PFSK-1 (cell line): ENCODE data around the gene FARSB. TPM values are rescaled to one million over a fixed set of nuclear protein-coding genes. Genes with fewer than 3 reads are reported as not detected.
A peak's percentile ranks its signal among the peaks of the same experiment; 100 is the strongest.

ENCODE experiments used
- FOXP2 ChIP-seq: optimal IDR thresholded peaks from 2 replicates; pipeline ENCODE3; 2011; ENCODE audit warnings: borderline replicate concordance, control low read depth, inconsistent platforms; ENCODE audit not compliant: insufficient read depth; ENCODE audit errors: extremely low read length, extremely low read depth
- POLR2AphosphoS5 ChIP-seq: IDR thresholded peaks from 2 replicates; pipeline ENCODE4 v1.6.1; 2012; ENCODE audit warnings: low read depth, mild to moderate bottlenecking, control low read depth, low read length, moderate library complexity
- REST ChIP-seq, 2 experiments: IDR thresholded peaks; 2 replicates each; pipeline versions ENCODE4 v1.6.1 to v1.8.0; 2011 to 2012; ENCODE audit warnings: low read depth in 2 of 2, low read length in 2 of 2, control low read depth in 1 of 2, inconsistent platforms in 1 of 2, mild to moderate bottlenecking in 1 of 2, moderate library complexity in 1 of 2; ENCODE audit not compliant: insufficient read depth in 1 of 2
- SIN3A ChIP-seq: IDR thresholded peaks from 2 replicates; pipeline ENCODE4 v1.6.1; 2012; ENCODE audit warnings: mild to moderate bottlenecking, low read length, moderate library complexity, borderline replicate concordance; ENCODE audit not compliant: insufficient read depth
- TAF1 ChIP-seq: IDR thresholded peaks from 2 replicates; pipeline ENCODE4 v1.6.1; 2012; ENCODE audit warnings: low read length, control low read depth, borderline replicate concordance; ENCODE audit not compliant: insufficient read depth
- polyA plus RNA-seq: library from polyadenylated mRNA; unstranded; fragments of >200 nt; gene quantifications from one replicate; pipeline ENCODE4 v1.2.1, GENCODE V29; 2012; ENCODE audit warnings: low read depth, missing spikeins; ENCODE audit not compliant: insufficient read length

Gene FARSB
- 27.2 TPM for polyA plus RNA-seq

- peak; percentile 79 for TF ChIP-seq POLR2AphosphoS5
- peak; percentile 75 for TF ChIP-seq TAF1
- no peak for TF ChIP-seq REST (IDR thresholded peaks at IDR 0.05; ENCODE audit: insufficient read depth in 1 of 2, low read depth in 2 of 2, low read length in 2 of 2)
- peak; percentile 85; the same call in 1 of the 2 replicates for TF ChIP-seq SIN3A
Observed at GRCh38 chr2:222655787-222656525, at the start of gene FARSB. Gene FARSB, minus strand, starts transcription at chr2:222656092. Its CDS starts 19 bp downstream, at chr2:222656073.

DNA sequence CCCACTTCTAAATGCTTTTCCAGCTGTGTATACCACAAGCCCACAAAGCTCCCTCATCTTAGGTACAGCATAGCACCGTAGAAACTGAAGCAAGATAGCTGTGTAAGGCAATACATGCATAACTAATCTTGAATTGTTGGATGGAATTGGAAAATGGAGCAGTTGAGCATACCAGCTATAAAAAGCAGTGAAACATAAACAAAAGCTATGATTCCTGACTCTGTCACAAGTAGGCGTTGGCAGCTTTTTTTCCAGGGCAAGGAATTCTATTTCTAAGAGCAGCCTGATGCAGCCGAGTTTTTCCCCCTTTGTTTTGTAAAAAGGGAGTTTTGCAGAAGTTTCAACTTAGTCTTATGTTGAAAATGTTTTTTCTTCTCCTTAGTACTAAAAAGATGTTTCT lies 48.0 kb upstream of the FARSB start:
- no peak for TF ChIP-seq POLR2AphosphoS5
- TF ChIP-seq SIN3A: no peak
- TF ChIP-seq REST (IDR thresholded peaks at IDR 0.05; ENCODE audit: insufficient read depth in 1 of 2, low read depth in 2 of 2, low read length in 2 of 2): no peak
- no peak for TF ChIP-seq TAF1
- no peak for TF ChIP-seq FOXP2

DNA sequence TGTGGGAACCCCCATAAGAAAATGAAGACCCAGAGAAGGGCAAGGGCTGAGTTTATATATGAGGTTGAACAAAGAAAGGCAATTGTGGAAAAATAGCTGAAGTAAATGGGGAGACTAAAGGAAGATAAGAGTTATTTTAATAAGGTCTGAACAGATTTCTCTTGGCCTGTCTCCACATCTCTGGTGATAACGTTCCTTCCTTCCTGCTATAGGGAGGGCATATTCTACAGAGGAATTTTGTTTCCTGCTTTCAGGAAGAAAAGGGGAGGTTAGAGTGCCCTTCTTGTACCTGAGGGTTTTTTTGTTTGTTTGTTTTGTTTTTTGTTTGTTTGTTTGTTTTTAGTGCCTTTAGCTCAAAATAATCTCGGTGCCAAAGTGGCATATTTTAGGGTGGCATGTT lies 47.2 kb upstream of the FARSB start:
- TF ChIP-seq REST (IDR thresholded peaks at IDR 0.05; ENCODE audit: insufficient read depth in 1 of 2, low read depth in 2 of 2, low read length in 2 of 2): no peak
- no peak for TF ChIP-seq FOXP2
- no peak for TF ChIP-seq TAF1
- no peak for TF ChIP-seq POLR2AphosphoS5
- TF ChIP-seq SIN3A: no peak

GRCh38 chr2:222701721-222702131 lies 45.8 kb upstream of the FARSB start:
- no peak for TF ChIP-seq POLR2AphosphoS5

DNA sequence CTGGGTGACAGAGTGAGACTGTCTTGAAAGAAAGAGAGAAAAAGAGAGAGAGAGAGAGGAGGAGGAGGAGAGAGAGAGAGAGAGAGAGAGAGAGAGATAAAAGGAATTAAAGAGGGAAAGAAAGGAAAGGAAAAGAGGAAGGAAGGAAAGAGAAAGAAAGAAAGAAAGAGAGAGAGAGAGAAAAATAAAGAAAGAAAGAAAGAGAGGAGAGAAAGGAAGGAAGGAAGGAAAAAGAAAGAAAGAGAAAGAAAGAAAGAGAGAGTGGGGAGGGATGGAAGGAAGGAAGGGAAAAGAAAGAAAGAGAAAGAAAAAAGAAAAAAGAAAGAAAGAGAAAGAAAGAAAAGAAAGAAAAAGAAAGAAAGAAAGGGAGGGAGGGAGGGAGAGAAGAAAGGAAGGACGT lies 45.3 kb upstream of the FARSB start:
- TF ChIP-seq FOXP2: no peak
- no peak for TF ChIP-seq REST (IDR thresholded peaks at IDR 0.05; ENCODE audit: insufficient read depth in 1 of 2, low read depth in 2 of 2, low read length in 2 of 2)
- TF ChIP-seq TAF1: no peak
- TF ChIP-seq SIN3A: no peak
- no peak for TF ChIP-seq POLR2AphosphoS5
